ENCODE measurements around the gene KCNJ10.

Gene KCNJ10

GRCh38 chr1:160098852-160099561, 29.0 kb upstream of the KCNJ10 start:
- peak; percentile 82 to 91 for DNase-seq

- peak in 1 of 2 experiments; percentile 89 for DNase-seq
Measured at GRCh38 chr1:160097911-160098851, 28.2 kb upstream of the KCNJ10 start, which contains the start of gene IGSF8. Gene IGSF8 (minus strand): TSS chr1:160098619. CDS start chr1:160098472, 147 bp downstream.

GRCh38 chr1:160097151-160097910, 27.4 kb upstream of the KCNJ10 start:
- DNase-seq = no peak

GRCh38 chr1:160096274-160097116, 26.5 kb upstream of the KCNJ10 start:
- DNase-seq = no peak

GRCh38 chr1:160095382-160096105, 25.6 kb upstream of the KCNJ10 start:
- DNase-seq = no peak

GRCh38 chr1:160094806-160095205, 24.8 kb upstream of the KCNJ10 start:
- no peak for DNase-seq

GRCh38 chr1:160094291-160094625, 24.3 kb upstream of the KCNJ10 start:
- DNase-seq = no peak

- DNase-seq = no peak
Measured at GRCh38 chr1:160093624-160094290, 23.8 kb upstream of the KCNJ10 start.

GRCh38 chr1:160093069-160093395, 23.1 kb upstream of the KCNJ10 start:
- no peak for DNase-seq

GRCh38 chr1:160092366-160093068, 22.6 kb upstream of the KCNJ10 start:
- DNase-seq = no peak

GRCh38 chr1:160091666-160092223, 21.8 kb upstream of the KCNJ10 start:
- DNase-seq = no peak

- DNase-seq = no peak
Measured at GRCh38 chr1:160090760-160091159, 20.8 kb upstream of the KCNJ10 start.

GRCh38 chr1:160089883-160090282, 19.9 kb upstream of the KCNJ10 start:
- no peak for DNase-seq

- no peak for DNase-seq
Measured at GRCh38 chr1:160087118-160087662, 17.2 kb upstream of the KCNJ10 start.

GRCh38 chr1:160086456-160086892, 16.5 kb upstream of the KCNJ10 start:
- DNase-seq = no peak

- peak; percentile 23 to 76 for DNase-seq
Measured at GRCh38 chr1:160085686-160086455, 15.9 kb upstream of the KCNJ10 start.

- no peak for DNase-seq
Measured at GRCh38 chr1:160084771-160085321, 14.9 kb upstream of the KCNJ10 start.

GRCh38 chr1:160083968-160084770, 14.2 kb upstream of the KCNJ10 start:
- peak; percentile 74 to 79 for DNase-seq

All from NCI-H1930 (cell line).